Measurements from ENCODE around the gene KRT23.

DNA sequence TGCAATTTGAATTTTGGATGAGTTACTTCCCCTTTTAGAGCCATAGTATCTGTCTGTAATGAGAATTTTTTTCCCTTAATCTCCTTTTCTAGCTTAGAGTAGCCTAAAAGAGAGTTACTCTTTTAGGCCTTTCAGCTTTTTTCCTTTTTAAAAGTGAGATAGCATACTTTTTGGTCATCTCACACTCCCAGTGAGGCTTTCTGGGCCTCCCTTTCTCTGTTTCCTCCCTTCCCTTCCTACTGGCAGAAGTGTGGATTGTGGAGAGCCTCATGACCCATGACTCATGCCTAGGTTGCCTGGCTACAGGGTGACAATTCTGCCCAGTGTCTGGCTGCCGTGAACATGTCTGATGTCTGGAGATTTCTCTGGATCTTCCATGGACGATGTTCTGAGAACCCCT lies 15.2 kb downstream of the KRT23 start:
- TF ChIP-seq, protein P1, sequence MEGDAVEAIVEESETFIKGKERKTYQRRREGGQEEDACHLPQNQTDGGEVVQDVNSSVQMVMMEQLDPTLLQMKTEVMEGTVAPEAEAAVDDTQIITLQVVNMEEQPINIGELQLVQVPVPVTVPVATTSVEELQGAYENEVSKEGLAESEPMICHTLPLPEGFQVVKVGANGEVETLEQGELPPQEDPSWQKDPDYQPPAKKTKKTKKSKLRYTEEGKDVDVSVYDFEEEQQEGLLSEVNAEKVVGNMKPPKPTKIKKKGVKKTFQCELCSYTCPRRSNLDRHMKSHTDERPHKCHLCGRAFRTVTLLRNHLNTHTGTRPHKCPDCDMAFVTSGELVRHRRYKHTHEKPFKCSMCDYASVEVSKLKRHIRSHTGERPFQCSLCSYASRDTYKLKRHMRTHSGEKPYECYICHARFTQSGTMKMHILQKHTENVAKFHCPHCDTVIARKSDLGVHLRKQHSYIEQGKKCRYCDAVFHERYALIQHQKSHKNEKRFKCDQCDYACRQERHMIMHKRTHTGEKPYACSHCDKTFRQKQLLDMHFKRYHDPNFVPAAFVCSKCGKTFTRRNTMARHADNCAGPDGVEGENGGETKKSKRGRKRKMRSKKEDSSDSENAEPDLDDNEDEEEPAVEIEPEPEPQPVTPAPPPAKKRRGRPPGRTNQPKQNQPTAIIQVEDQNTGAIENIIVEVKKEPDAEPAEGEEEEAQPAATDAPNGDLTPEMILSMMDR (CRISPR knock-in tag; IDR thresholded peaks at IDR 0.05), result no peak
- TF ChIP-seq FOXK1 (CRISPR knock-in tag; IDR thresholded peaks at IDR 0.05; ENCODE audit: borderline replicate concordance, low read depth) (no peak), FOXA1 (IDR thresholded peaks at IDR 0.05) (no peak), FOXA1 (CRISPR knock-in tag; IDR thresholded peaks at IDR 0.05) (no peak), POLR2A (IDR thresholded peaks at IDR 0.05; ENCODE audit: insufficient read depth in 1 of 2, low read depth in 2 of 2, low read length in 2 of 2) (no peak)
- TF ChIP-seq, protein P2, sequence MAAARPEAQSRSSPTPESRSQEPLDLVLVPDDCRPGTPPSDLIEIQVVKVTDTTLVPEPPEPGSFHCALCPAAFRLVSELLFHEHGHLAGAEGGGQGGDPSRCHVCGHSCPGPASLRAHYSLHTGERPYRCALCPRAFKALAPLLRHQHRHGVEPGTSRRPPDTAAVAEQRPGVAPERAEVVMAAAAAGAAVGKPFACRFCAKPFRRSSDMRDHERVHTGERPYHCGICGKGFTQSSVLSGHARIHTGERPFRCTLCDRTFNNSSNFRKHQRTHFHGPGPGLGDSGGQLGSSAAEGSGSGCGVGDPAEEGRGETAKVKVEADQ (CRISPR knock-in tag; IDR thresholded peaks at IDR 0.05; ENCODE audit: borderline replicate concordance), result no peak
- TF ChIP-seq, protein P3, sequence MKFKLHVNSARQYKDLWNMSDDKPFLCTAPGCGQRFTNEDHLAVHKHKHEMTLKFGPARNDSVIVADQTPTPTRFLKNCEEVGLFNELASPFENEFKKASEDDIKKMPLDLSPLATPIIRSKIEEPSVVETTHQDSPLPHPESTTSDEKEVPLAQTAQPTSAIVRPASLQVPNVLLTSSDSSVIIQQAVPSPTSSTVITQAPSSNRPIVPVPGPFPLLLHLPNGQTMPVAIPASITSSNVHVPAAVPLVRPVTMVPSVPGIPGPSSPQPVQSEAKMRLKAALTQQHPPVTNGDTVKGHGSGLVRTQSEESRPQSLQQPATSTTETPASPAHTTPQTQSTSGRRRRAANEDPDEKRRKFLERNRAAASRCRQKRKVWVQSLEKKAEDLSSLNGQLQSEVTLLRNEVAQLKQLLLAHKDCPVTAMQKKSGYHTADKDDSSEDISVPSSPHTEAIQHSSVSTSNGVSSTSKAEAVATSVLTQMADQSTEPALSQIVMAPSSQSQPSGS (CRISPR knock-in tag; IDR thresholded peaks at IDR 0.05), result no peak
- TF ChIP-seq, protein P4, sequence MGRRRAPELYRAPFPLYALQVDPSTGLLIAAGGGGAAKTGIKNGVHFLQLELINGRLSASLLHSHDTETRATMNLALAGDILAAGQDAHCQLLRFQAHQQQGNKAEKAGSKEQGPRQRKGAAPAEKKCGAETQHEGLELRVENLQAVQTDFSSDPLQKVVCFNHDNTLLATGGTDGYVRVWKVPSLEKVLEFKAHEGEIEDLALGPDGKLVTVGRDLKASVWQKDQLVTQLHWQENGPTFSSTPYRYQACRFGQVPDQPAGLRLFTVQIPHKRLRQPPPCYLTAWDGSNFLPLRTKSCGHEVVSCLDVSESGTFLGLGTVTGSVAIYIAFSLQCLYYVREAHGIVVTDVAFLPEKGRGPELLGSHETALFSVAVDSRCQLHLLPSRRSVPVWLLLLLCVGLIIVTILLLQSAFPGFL (CRISPR knock-in tag; IDR thresholded peaks at IDR 0.05), result no peak
